EL (cell line): ENCODE data around the gene LHB.
"Not testable (repeated sequence)": the region's sequence is repeated elsewhere in the genome, so short reads cannot be mapped to it uniquely, and the experiment has no call there.

ENCODE experiments used
- DNase-seq: peaks from one replicate; pipeline ENCODE4 v3.0.0-alpha.2; 2016

Gene LHB

DNA sequence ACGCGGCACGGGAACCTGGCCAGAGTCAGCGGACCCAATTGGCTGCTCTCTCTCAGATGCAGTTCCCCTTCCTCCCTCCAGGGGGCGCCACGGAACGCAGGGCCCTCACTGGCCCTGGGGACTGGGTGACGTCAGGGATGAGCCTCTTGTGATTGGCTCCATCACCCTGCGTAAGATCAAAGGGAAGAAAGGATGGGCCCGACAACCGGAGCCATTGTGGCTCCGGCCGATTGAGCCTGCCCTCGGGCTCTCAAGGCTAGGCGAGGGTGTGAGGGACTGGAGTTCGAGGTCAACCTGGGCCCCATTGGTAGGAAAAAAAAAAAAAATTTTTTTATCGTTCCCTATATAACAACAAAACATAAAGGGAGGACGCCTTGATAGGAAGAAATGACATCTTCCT is 19.9 kb upstream of the LHB start, which contains the start of gene CGB1:
CGB1 (minus strand) TSS at position 81 of the 400 bp plus-strand sequence. CDS start 184 bp downstream, outside the sequence.
- DNase-seq = not testable (repeated sequence)

- not testable (repeated sequence) for DNase-seq
Measured at GRCh38 chr19:49031642-49032301, 14.9 kb upstream of the LHB start, which contains the start of gene CGB2. Gene CGB2 (plus strand): TSS chr19:49031890. CDS start chr19:49032096, 206 bp downstream.

DNA sequence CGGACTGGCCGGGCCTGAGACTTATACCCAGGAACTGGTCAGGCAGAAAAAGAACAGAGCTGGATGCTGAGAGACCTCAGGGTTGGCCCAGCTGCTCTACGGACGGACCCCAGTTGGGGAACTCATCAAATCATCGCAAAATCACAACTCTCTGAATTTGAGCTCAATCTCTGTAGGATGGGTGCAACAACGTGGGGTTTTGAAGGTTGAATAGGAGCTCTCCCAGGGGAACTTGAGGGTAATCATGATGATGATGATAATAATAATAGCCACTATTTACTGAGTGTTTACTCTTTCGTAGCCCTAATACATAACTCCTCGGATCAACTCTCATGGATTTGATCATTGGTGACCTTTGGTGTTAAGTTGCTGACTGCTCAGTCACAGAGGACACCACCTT is 13.4 kb upstream of the LHB start:
- DNase-seq = not testable (repeated sequence)

- DNase-seq = peak; percentile 55
Measured at GRCh38 chr19:49029749-49030148, 12.9 kb upstream of the LHB start.

DNA sequence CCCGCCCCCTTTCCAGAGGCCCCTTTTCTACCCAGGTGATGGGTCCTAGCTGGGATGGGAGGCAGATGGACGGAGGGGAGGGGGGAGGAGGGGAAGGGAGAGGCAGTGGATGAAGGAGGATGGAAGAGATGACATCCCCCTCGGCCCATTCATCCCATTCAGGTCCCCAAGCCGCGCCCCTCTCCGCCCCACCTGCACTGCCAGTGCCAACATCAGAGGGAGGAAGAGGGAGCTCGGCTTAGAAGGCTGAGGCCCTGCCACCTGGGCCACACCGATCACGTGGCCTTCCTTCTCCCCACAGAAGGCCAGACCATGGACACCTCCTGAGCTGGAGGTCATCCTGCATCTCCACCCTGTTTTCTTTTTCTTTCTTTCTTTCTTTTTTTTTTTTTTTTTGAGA is 11.8 kb upstream of the LHB start:
- DNase-seq = not testable (repeated sequence)

DNA sequence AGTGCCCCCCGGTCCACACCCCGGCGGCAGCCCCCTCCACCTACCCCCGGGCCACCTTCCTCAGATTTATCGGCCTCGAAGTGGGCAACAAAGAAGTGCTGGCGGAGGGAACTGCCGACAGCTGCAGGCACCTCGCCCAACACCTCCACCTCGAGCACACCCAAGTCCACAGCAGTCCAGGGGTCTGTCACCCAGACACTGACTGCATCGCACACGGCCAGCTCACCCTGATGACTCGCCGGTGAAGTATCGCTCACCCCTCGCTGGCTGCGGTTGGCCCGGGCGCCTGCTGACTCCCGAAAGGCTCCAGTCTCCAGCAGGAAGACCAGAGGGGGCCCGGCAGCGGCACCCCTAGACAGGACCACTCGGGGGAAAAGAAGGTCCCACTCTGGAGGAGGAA is 8.7 kb upstream of the LHB start:
- not testable (repeated sequence) for DNase-seq

DNA sequence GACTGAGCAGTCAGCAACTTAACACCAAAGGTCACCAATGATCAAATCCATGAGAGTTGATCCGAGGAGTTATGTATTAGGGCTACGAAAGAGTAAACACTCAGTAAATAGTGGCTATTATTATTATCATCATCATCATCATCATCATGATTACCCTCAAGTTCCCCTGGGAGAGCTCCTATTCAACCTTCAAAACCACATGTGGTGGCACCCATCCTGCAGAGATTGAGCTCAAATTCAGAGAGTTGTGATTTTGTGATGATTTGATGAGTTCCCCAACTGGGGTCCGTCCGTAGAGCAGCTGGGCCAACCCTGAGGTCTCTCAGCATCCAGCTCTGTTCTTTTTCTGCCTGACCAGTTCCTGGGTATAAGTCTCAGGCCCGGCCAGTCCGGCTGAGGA is 8.2 kb upstream of the LHB start:
- not testable (repeated sequence) for DNase-seq

GRCh38 chr19:49024233-49024632 is 7.3 kb upstream of the LHB start, which contains the start of gene CGB3:
Gene CGB3 (minus strand): TSS chr19:49024333. CDS start chr19:49023971, 362 bp downstream.
- DNase-seq = not testable (repeated sequence)

DNA sequence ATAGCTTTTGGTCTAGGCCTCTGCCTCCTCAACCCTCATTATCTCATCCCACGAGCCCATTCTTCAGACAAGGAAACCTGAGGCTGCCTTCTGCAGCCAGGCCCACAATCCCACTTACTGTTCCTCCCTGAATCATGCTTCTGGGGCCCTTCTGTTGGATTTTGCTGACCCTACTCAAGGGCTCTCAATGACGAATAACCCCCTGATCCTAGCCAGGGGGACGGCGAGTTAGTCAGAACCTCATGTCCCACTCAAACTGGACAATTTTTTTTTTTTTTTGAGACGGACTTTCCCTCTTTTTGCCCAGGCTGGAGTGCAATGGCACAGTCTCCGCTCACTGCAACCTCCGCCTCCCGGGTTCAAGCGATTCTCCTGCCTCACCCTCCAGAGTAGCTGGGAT is 5.2 kb upstream of the LHB start:
- DNase-seq = no peak

- DNase-seq = peak; percentile 72
Measured at GRCh38 chr19:49020931-49021895, 4.3 kb upstream of the LHB start.

DNA sequence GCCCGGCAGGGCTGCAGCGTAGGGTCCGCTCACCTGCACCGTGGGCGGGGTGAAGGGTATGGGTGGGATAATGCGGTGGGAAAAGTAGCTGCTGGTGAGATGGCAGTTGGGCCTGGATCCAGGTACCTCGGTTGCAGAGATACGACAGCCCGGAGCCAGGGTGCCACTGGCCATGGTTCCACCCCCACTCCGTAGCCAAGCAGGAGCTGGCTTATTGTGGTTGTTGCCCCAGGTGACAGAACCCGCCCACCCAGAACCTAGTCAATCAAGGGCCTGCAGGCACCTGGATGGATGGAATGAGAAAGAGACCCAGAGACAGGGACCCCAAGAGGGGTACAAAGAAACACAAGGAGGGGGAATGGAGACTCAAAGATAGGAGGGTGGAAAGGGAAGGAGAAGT is 3.5 kb upstream of the LHB start:
- no peak for DNase-seq

- DNase-seq = peak; percentile 76
Measured at GRCh38 chr19:49019242-49019932, 2.5 kb upstream of the LHB start.

GRCh38 chr19:49018388-49019241 is 1.7 kb upstream of the LHB start:
- DNase-seq = peak; percentile 33

DNA sequence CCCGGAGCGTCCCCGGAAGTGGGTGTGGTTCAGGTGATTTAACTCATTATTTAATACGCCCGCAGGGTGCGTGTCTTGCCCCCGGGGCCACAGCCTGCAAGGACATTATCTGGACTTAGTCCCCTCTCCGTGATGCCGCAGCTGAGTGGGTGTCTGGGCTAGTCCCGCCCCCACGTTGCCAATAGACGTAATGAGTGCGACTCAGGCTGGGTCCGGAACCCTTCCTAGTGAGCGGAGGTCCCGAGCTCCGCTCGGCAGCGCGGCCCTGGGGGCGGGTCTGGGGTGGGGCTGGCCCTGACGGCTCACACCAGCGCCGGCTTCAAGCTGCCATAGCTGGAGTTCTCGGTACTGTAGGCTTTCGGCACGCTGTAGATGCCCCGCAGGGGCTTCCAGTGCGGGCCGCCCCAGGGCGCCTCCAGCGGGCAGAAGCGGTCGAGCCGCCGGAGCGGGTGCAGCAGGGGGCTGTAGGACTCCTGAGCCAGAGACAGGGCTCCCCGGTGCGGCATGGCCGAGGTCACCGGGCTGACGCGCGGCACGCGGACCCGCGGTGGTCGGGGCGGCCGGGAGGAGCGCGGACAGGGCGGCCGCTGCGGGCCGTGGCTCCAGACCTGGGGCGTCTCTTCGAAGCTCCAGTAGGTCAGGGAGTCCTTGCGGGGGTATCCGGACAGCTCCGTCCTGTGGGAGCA is 918 bp upstream of the LHB start:
- peak; percentile 79 for DNase-seq

DNA sequence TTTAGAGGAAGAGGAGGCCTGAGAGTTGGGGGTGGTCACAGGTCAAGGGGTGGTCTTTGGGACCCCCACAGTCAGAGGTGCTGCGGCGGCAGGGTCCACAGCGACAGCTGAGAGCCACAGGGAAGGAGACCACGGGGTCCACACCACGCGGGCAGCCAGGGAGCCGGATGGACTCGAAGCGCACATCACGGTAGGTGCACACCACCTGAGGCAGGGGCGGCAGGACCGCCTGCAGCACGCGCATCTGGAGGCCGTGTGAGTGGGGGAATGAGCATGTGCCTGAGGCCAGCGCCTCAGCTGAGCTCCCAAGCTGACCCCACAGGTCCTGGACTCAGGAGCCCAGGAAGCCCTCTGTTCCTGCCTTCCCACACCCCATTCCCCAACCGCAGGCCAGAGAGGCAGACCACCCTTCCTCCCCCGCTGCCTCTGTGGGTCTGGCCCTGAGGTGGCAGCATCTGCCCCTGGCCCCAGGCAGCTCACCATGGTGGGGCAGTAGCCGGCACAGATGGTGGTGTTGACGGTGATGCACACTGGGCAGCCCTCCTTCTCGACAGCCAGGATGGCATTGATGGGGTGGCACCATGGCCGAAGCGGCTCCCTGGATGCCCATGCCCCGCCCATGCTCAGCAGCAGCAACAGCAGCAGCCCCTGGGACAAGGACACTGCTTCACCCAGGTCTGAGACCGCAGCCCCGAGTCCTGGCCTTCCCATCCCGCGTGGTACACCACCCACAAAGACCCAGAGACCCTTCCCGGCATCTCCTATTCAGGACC is 638 bp downstream of the LHB start:
- no peak for DNase-seq

DNA sequence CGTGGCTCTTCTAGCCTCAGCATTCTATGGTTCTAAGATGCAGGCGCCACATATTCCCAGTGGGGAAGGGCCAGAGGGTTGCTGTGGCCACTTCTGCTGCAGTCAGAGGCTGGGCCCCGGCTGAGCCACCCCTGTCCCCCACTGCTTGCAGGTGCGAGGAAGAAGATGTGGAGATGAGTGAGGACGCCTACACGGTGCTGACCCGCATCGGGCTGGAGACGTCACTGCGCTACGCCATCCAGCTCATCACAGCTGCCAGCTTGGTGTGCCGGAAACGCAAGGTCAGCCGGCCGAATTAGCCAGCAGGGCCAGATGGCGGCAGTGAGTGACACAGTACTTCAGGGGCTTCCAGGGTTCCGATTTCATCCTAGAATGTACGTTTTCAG is 2.0 kb downstream of the LHB start:
- no peak for DNase-seq

GRCh38 chr19:49014123-49014869 is 2.6 kb downstream of the LHB start:
- peak; percentile 49 for DNase-seq

- no peak for DNase-seq
Measured at GRCh38 chr19:49011194-49011593, 5.7 kb downstream of the LHB start.

GRCh38 chr19:49010453-49010852 is 6.4 kb downstream of the LHB start:
- DNase-seq = no peak

DNA sequence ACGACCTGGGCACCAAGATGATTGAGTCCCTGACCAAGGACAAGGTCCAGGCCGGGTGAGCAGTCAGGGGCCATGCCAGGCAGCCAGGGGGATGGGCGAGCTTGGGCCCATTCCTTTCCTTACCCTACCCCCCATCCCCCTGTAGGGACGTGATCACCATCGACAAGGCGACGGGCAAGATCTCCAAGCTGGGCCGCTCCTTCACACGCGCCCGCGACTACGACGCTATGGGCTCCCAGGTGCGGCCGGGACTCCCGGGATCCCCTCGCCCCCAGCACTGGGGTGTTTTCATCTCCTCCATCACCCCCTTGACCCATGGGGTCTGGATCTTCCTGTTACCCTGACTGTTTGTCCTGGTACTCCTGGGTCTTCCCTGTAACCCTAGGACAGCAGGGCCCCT is 7.1 kb downstream of the LHB start:
- no peak for DNase-seq
